Measurements from ENCODE around the gene KRTAP20-2. TPM values are rescaled to one million over a fixed set of nuclear protein-coding genes. Genes with fewer than 3 reads are reported as not detected.

The KRTAP20-2 gene
- polyA plus RNA-seq, 1 donor: not detected

DNA sequence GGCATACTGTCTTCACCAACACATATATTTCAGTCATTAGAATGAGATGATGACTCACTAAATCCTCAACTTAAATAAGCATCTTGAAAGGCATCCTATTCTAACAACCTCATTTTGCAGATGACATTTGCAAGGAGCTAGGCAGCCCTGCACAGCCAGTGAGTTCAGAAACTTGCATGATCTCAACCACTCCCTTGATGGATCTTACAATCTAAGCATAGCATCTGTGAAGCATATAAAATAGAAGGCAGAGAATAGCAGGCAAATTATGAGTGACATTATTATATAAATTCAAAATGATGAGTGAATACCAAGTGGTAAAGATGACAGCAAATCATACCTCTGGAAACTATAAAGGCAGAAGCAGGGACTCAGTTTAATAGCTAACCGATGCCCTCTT, 39.3 kb downstream of the KRTAP20-2 start:
- DNase-seq (ENCODE audit: low read depth): no peak

- DNase-seq (ENCODE audit: low read depth): no peak
These were observed 41.7 kb downstream of the KRTAP20-2 start for GRCh38 chr21:30676737-30677136.

GRCh38 chr21:30680586-30680985, 45.6 kb downstream of the KRTAP20-2 start:
- DNase-seq (ENCODE audit: low read depth): no peak

DNA sequence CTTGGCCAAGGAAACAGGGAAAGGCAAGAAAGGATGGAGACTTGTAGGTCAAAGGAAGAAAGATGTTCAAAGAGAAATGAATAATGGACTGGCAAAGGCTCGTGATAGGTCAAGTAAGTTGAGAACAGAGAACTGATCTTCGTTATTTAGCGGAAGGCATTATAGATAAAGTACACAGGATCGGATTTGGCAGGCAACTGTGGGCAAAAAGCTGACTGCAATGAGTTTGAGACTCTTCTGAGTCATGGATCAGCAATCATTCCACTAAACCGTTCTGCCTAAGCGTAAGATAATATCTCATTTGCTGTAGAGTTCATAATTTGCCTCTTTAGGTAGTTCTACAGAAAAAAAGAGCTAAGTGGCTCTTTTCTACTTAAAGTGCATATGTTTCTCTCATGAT, 49.5 kb downstream of the KRTAP20-2 start:
- no peak for DNase-seq (ENCODE audit: low read depth)

Other genes with a start within 250 kb of the KRTAP20-2 start
- not detected for gene KRTAP13-1, start 239.2 kb upstream of the KRTAP20-2 start, polyA plus RNA-seq (ENCODE audit: insufficient read length)
- gene KRTAP13-3, start 209.3 kb upstream of the KRTAP20-2 start, polyA plus RNA-seq (ENCODE audit: insufficient read length): not detected
- gene KRTAP13-4, start 205.0 kb upstream of the KRTAP20-2 start, polyA plus RNA-seq (ENCODE audit: insufficient read length): not detected
- gene KRTAP15-1, start 194.9 kb upstream of the KRTAP20-2 start, polyA plus RNA-seq (ENCODE audit: insufficient read length): not detected
- gene KRTAP19-1, start 154.8 kb upstream of the KRTAP20-2 start, polyA plus RNA-seq (ENCODE audit: insufficient read length): not detected
- gene KRTAP19-2, start 147.8 kb upstream of the KRTAP20-2 start, polyA plus RNA-seq (ENCODE audit: insufficient read length): not detected
- gene KRTAP19-3, start 143.2 kb upstream of the KRTAP20-2 start, polyA plus RNA-seq (ENCODE audit: insufficient read length): not detected
- not detected for gene KRTAP19-4, start 138.0 kb upstream of the KRTAP20-2 start, polyA plus RNA-seq (ENCODE audit: insufficient read length)
- not detected for gene KRTAP19-5, start 133.1 kb upstream of the KRTAP20-2 start, polyA plus RNA-seq (ENCODE audit: insufficient read length)
- gene KRTAP19-6, start 93.3 kb upstream of the KRTAP20-2 start, polyA plus RNA-seq (ENCODE audit: insufficient read length): not detected
- gene KRTAP19-7, start 73.9 kb upstream of the KRTAP20-2 start, polyA plus RNA-seq (ENCODE audit: insufficient read length): not detected
- not detected for gene KRTAP22-2, start 44.8 kb upstream of the KRTAP20-2 start, polyA plus RNA-seq (ENCODE audit: insufficient read length)
- not detected for gene KRTAP6-3, start 42.8 kb upstream of the KRTAP20-2 start, polyA plus RNA-seq (ENCODE audit: insufficient read length)
- not detected for gene KRTAP6-2, start 36.3 kb upstream of the KRTAP20-2 start, polyA plus RNA-seq (ENCODE audit: insufficient read length)
- not detected for gene KRTAP22-1, start 34.1 kb upstream of the KRTAP20-2 start, polyA plus RNA-seq (ENCODE audit: insufficient read length)
- gene KRTAP6-1, start 21.3 kb upstream of the KRTAP20-2 start, polyA plus RNA-seq (ENCODE audit: insufficient read length): not detected
- not detected for gene KRTAP20-1, start 18.8 kb upstream of the KRTAP20-2 start, polyA plus RNA-seq (ENCODE audit: insufficient read length)
- gene KRTAP20-4, start 14.6 kb upstream of the KRTAP20-2 start, polyA plus RNA-seq (ENCODE audit: insufficient read length): not detected
- gene KRTAP20-3, start 7.7 kb downstream of the KRTAP20-2 start, polyA plus RNA-seq (ENCODE audit: insufficient read length): not detected
- gene KRTAP21-3, start 83.6 kb downstream of the KRTAP20-2 start, polyA plus RNA-seq (ENCODE audit: insufficient read length): not detected
- gene KRTAP21-2, start 112.1 kb downstream of the KRTAP20-2 start, polyA plus RNA-seq (ENCODE audit: insufficient read length): not detected
- not detected for gene KRTAP21-1, start 120.2 kb downstream of the KRTAP20-2 start, polyA plus RNA-seq (ENCODE audit: insufficient read length)
- gene KRTAP8-1, start 178.1 kb downstream of the KRTAP20-2 start, polyA plus RNA-seq (ENCODE audit: insufficient read length): not detected
- gene KRTAP7-1, start 194.6 kb downstream of the KRTAP20-2 start, polyA plus RNA-seq (ENCODE audit: insufficient read length): not detected
- not detected for gene KRTAP11-1, start 246.4 kb downstream of the KRTAP20-2 start, polyA plus RNA-seq (ENCODE audit: insufficient read length)

All from forelimb muscle (tissue), 1 donor.